GM18508 (cell line): ENCODE measurements around the gene MAPK8.
"Not testable (repeated sequence)": the region's sequence is repeated elsewhere in the genome, so short reads cannot be mapped to it uniquely, and the experiment has no call there.

Experiments used
- ATAC-seq: cut with Tn5 transposase; IDR thresholded peaks from one replicate; pipeline ENCODE4 v1.9.1; 2021; ENCODE audit warnings: moderate number of reproducible peaks; ENCODE audit not compliant: insufficient read depth, unreplicated experiment

Gene MAPK8

DNA sequence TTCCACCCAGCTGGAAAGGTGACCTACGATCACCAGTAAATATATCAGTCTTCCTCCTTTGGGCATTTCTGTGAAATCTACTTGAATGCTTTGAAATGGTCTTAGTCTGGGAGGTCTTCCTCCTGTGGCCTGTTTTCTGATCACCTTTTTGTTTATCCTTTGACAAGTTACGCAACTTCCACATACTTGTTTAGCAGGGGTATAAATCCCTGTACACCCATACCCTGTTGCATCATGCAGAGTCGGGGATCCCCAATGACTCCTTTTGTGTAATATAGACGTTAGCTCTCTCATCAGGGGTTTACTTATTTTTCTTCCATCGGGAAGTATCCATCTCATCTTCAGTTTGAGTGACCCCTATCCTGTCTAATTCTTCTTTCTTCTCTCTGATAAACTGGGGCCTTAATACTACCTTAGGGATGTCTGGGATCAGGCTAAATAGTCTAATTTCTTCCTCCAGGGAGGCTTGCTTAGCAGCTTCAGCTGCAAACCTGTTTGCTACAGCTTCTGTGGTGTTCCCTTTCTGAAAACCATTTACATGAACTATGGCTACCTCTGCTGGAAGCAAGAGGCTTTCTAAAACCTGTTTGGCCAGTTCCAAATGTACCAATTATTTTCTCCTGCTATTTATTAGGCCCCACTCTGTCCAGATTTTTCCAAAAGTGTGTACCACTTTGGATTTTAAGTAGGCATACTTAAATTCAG is 25.8 kb downstream of the MAPK8 start:
- ATAC-seq: no peak

DNA sequence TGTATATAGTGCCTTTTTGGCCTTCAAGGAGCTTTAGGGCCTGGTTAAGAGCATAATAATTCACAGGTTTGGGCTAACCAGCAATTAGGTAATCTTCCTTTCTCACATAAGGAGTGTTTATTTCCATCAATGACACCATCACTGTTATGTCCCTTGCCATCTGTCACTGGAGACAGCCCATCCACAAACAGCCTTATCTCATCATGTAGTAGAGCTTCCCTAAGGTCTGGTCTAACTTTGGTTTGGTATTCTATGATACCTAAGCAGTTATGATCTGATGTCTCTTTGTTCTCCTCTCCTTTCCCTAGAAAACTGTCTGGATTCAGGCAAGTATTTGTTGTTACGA is 26.4 kb downstream of the MAPK8 start:
- no peak for ATAC-seq

GRCh38 chr10:48333856-48334255 is 27.4 kb downstream of the MAPK8 start:
- no peak for ATAC-seq

DNA sequence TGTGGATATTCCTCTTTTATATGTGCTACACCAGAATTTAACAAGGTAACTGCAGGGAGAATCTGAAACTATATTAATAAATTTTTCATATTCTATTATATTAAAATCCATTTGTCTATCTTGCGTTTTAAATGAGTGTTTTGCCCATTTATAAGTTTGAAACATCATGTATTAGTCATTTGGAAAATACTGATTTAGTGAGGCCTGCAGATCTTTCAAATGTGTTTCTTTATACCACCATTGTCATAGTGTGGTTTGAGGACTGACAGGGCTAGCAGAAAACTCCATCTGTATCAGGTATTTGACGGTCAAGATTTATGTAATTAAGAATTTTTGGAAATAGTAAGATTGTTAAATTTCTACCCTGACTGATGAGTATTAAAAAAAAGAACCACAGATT is 29.3 kb downstream of the MAPK8 start:
- no peak for ATAC-seq

GRCh38 chr10:48336978-48337599 is 30.6 kb downstream of the MAPK8 start:
- peak; percentile 87 for ATAC-seq

DNA sequence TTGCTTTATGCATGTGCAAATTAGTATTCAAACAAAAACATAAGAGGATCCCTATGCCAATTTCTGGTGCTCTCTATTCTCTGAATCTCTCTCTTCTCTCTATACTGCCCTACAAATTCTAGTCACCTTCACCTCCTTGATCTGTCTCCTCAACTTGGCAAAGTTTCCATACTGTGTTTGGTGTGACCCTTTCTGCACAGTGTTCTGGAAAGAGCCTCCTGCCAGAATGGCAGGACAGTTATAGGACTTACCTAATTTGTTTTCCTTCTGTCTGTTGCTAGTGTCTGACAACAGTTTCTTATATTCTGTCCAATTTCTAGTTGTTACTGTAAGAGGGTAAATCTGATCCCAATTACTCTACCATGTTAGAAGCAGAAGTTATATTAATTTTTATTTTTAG is 34.3 kb downstream of the MAPK8 start:
- no peak for ATAC-seq

DNA sequence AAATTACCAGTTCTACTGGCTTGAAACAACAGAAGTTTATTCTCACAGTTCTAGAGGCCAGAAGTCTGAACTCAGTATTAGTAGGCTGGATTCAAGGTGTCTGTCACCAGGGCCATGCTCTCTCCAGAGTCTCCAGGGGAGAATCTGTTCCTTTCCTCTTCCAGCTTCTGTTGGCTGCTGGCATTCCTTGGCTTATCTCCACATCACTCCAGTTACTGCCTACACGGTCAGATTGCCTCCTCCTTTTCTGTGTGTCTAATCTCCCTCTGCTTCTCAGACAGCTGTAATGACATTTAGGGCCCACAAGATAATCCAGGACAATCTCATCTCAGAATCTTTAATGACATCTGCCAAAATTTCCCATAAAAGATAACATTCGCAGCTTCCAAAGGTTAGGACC is 36.6 kb downstream of the MAPK8 start:
- no peak for ATAC-seq

GRCh38 chr10:48343921-48344598 is 37.6 kb downstream of the MAPK8 start:
- ATAC-seq: no peak

DNA sequence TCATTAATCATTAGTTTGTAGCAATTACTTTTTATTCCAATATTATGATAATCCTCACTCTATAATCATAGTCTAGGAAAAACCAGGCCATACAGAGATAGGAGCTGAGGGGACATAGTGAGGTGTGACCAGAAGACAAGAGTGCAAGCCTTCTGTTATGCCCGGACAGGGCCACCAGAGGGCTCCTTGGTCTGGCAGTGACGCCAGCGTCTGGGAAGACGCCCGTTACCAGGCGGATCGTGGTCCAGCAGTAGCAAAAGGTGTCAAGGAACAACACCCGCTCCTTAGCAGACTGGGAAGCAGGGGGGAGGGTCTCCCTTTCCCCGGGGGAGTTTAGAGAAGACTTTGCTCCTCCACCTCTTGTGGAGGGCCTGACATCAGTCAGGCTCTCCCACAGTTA is 39.8 kb downstream of the MAPK8 start:
- not testable (repeated sequence) for ATAC-seq

DNA sequence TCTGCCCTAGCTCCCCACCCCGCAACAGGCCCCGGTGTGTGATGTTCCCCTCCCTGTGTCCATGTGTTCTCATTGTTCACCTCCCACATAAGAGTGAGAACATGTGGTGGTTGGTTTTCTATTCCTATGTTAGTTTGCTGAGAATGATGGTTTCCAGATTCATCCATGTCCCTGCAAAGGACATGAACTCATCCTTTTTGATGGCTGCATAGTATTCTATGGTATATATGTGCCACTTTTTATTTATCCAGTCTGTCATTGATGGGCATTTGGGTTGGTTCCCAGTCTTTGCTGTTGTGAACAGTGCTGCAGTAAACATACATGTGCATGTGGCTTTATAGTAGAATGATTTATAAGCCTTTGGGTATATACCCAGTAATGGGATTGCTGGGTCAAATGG is 41.1 kb downstream of the MAPK8 start:
- not testable (repeated sequence) for ATAC-seq

DNA sequence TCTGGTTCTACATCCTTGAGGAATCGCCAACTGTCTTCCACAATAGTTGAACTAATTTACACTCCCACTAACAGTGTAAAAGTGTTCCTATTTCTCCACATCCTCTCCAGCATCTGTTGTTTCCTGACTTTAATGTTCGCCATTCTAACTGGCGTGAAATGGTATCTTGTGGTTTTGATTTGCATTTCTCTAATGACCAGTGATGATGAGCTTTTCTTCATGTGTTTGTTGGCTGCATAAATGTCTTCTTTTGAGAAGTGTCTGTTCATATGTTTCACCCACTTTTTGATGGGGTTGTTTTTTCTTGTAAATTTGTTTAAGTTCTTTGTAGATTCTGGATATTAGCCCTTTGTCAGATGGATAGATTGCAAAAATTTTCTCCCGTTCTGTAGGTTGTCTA is 41.5 kb downstream of the MAPK8 start:
- not testable (repeated sequence) for ATAC-seq

GRCh38 chr10:48353246-48353645 is 46.8 kb downstream of the MAPK8 start:
- ATAC-seq: no peak

DNA sequence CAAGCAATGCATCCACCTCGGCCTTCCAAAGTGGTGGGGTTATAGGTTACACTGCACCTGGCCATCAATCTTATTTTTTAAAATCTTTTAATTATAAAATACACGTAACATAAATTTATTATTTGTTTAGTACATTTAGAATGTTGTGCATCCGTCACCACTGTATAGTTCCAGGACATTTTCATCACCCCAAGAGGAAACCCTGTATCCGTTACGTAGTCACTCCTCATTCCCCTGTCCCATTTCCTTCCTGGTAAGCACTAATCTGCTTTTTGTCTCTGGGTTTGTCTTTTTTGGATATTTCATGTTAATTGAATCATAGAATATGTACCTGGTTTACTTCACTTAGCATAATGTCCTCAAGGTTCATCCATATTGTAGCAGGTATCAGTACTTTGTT is 51.2 kb downstream of the MAPK8 start:
- ATAC-seq: no peak

DNA sequence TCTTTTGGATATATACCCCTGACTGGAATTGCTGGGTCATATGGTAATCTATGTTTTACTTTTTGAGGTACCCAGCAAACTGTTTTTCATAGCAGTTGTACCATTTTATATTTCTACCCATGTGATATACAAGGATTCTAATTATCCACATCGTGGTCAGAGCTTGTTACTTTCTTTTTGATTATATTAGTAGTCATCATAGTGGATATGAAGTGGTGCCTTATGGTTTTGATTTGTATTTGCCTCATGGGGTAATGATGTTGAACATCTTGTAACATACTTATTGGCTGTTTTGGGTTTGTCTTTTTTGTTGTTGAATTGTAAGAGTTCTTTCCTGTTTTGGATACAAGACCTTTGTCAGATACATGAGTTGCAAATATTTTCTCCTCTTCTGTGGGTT is 51.7 kb downstream of the MAPK8 start:
- no peak for ATAC-seq

- ATAC-seq: no peak
Observed at GRCh38 chr10:48358838-48359237, 52.4 kb downstream of the MAPK8 start.

GRCh38 chr10:48361176-48361575 is 54.7 kb downstream of the MAPK8 start:
- no peak for ATAC-seq

DNA sequence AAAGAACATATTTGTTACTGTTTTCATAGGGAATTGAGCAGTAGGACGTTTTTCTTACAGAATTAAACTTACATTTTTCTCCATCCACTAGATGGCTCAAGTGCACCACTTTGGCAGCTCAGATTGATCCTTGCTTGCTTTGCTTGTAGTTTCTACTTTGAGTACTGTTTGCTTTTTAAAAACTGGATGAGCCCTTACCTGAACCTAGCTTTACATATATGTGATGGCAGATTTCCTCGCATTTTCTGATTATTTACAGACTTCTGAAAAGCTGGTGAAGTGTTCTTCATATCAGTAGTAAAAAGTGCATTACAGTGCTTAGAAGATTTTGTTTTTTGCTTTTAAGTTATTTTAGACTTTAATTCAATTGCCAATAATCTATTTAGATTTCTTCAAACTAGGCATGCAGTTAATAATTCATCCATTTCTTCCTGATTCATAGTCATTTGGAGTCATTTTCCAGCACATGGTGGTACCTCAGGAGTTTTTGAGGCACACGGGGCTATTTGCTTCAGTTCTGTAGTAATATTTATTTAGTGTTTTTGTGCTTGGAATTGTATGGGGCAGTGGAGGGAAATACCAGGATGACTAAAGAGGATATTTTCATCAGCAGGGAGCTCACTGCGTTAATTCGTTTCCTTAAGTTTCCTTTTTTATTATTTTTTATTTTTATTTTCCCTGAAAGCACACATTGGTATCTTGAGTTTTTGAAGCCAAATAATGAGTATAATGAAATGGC is 57.3 kb downstream of the MAPK8 start:
- no peak for ATAC-seq

DNA sequence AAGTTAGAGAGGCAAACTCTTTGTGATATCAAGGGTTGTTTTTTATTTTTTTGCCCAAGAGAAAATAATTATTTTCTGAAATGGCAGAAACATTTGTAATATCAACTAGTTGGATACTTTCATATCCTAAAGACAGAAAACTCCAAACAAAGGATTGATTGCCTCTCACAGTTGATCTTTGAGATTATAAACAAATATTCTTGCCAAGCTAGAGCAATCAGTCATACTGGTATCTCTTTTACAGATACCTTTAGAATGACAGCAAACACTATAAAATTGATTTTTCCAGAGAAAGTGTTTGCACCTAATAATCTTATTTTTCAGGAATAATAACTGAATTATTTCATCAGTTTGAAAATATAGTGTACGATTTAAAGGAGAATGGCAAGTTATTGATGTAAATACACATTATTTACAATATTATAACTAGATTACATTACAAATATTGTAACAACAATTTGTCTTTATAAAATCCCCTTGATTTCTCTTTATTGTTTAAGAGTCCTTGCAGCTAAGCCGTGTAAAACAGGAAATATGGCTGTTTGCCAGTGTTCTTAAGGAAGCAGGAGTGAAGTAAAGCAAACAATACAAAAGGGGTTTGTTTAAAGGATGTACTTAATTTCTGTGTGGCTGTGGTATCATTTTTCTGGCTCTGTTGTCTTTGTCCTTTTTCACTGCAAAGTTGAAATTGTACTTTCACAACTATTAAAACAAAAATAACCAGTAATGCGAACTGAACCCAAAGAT is 58.4 kb downstream of the MAPK8 start:
- ATAC-seq: no peak

DNA sequence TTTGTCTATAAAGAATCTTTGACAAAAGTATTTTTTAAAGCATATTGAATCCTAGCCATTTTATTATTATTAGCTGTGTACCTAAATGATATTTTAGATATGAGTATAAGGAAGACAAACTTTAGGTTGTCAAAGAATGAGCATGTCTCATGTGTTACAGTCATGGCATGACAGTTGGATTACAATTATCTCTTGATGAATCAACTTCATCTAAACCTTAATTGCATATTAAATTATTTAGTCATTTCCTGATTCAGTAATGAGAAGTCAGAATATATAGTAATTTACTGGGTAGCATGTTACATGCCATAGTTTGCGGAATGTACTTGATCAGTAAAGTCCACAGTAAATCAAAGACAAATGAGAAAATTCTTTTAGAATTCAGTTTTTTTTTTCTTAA is 59.2 kb downstream of the MAPK8 start:
- no peak for ATAC-seq

- no peak for ATAC-seq
Observed at GRCh38 chr10:48366261-48366660, 59.8 kb downstream of the MAPK8 start.
